Measurements from ENCODE around the gene SNRPD3. TPM values are rescaled to one million over a fixed set of nuclear protein-coding genes. Genes with fewer than 3 reads are reported as not detected.
"Not testable (repeated sequence)": the region's sequence is repeated elsewhere in the genome, so short reads cannot be mapped to it uniquely, and the experiment has no call there.

SNRPD3 gene
- polyA plus RNA-seq, 5 donors, result 153 to 199 (median 172) TPM

GRCh38 chr22:24606340-24606739 lies 50.5 kb downstream of the SNRPD3 start:
- DNase-seq, result not testable (repeated sequence)

- not testable (repeated sequence) for DNase-seq
Measured at GRCh38 chr22:24607429-24607983, 51.7 kb downstream of the SNRPD3 start.

- DNase-seq, result not testable (repeated sequence)
Measured at GRCh38 chr22:24608327-24608726, 52.5 kb downstream of the SNRPD3 start.

GRCh38 chr22:24609888-24610287 lies 54.1 kb downstream of the SNRPD3 start:
- DNase-seq, result not testable (repeated sequence)

- not testable (repeated sequence) for DNase-seq
Measured at GRCh38 chr22:24614794-24615193, 59.0 kb downstream of the SNRPD3 start.

GRCh38 chr22:24621244-24621643 lies 65.4 kb downstream of the SNRPD3 start:
- DNase-seq, result not testable (repeated sequence)

- not testable (repeated sequence) for DNase-seq
Measured at GRCh38 chr22:24622596-24622995, 66.8 kb downstream of the SNRPD3 start.

Other genes with a start within 250 kb of the SNRPD3 start
- gene ADORA2A, start 128.4 kb upstream of the SNRPD3 start, polyA plus RNA-seq (ENCODE audit: insufficient read depth in 1 of 5, insufficient read length in 5 of 5, low replicate concordance in 1 of 5), result 10 to 100 TPM; 17.6 to 33.5 (median 29.9) TPM
- gene UPB1, start 60.7 kb upstream of the SNRPD3 start, polyA plus RNA-seq (ENCODE audit: insufficient read depth in 1 of 5, insufficient read length in 5 of 5, low replicate concordance in 1 of 5), result 1 to 10 TPM in 4 of 5 donors, under 1 TPM in 1; 0.90 to 2.0 (median 1.6) TPM
- gene GUCD1, start 861 bp upstream of the SNRPD3 start, polyA plus RNA-seq (ENCODE audit: insufficient read depth in 1 of 5, insufficient read length in 5 of 5, low replicate concordance in 1 of 5), result 10 to 100 TPM; 78.9 to 91.9 (median 87.9) TPM
- 10 to 100 TPM; 23.1 to 44.0 (median 34.5) TPM for gene LRRC75B, start 37.1 kb downstream of the SNRPD3 start, polyA plus RNA-seq (ENCODE audit: insufficient read depth in 1 of 5, insufficient read length in 5 of 5, low replicate concordance in 1 of 5)
- gene GGT1, start 47.2 kb downstream of the SNRPD3 start, polyA plus RNA-seq (ENCODE audit: insufficient read depth in 1 of 5, insufficient read length in 5 of 5, low replicate concordance in 1 of 5), result 10 to 100 TPM in 4 of 5 donors, 1 to 10 TPM in 1; 6.1 to 20.0 (median 13.0) TPM
- gene PIWIL3, start 218.7 kb downstream of the SNRPD3 start, polyA plus RNA-seq (ENCODE audit: insufficient read depth in 1 of 5, insufficient read length in 5 of 5, low replicate concordance in 1 of 5), result under 1 TPM in 1 of 5 donors, not detected in 4; 0.04 TPM

All from right lung (tissue), 5 donors.